HG02642 (cell line): ENCODE results near the gene FOXP4.

ENCODE experiments used
- ATAC-seq: cut with Tn5 transposase; IDR thresholded peaks from one replicate; pipeline ENCODE4 v1.9.1; 2021; ENCODE audit warnings: mild to moderate bottlenecking; ENCODE audit not compliant: unreplicated experiment, poor library complexity

Gene FOXP4

DNA sequence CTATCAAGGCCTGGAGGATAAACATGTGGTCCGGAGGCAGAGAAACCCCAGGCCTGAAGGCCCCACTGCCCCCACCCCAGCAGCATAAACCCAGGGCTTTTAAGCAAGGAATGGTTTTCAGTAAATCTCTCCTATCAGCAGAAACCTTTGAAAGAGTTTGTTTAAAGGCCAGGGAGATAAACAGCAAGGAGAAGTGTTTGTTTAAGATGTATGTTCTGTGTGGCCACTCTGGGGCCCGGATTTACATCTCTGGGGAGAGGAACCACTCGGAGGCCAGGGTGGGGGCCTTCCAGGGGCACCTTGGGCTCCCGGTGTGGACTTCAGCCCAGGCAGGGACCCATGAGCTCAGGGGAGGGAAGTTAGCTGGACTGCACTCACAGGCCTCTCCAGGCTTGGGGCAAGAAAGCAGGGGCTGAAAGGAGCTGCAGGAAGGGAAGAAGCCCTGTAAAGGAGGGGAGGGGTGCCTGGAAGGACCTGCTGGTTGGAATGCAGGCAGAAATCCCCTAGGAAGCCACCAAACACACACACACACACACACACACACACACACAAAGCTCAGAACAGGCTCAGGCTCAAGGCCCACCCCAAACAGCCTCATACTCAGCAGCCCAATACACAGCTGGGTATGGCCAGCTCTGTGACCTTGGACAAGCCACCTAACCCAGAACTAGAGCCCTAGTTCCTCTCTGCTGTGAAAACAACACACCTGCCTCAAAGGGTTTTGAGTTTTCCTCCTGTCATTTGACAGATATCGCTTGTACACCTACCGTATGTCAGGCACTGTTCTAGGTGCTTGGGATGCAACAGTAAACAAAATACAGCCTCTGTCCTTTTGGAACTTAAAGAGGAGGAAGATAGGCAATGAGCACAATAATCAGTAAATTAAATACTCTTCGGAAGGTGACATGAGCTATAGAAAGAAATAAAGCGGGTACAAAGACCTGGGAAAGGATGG is 26.2 kb upstream of the FOXP4 start:
- no peak for ATAC-seq

DNA sequence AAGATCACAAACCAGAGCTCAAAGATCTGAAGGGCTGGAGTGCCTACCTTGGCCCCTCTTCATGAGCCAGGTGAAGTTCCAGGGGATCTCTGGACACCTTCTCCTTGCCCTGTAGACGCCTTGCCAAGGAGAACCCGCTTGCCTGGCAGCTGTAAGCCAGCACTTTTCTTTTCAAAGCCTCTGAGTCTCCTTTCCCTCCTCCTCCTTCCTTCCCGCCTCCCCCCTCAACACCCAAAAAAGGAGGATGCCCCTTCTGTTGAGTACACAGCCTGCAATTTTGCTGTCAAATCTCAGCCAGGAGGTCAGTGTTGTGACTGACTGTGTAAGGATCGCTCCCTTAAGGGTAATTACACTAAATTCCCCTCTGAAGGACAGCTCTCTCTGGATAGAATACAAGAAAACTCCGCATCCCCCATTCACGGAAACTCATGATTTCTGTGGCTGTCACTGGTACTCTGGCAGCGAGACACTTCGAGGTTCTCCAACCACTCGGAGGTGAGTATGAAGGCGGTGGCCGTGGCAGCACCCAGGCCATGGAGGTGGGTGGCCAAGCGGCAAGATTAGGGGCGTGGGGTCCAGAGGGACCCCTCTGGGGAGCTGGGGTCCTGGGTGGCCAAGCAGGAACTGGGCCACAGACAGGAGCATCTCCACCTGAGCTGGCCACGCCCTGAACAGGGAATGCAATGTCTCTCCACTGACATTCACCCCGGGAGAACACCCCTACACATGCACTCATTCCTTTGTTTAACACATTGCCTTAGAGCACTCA is 23.2 kb upstream of the FOXP4 start:
- ATAC-seq: no peak

DNA sequence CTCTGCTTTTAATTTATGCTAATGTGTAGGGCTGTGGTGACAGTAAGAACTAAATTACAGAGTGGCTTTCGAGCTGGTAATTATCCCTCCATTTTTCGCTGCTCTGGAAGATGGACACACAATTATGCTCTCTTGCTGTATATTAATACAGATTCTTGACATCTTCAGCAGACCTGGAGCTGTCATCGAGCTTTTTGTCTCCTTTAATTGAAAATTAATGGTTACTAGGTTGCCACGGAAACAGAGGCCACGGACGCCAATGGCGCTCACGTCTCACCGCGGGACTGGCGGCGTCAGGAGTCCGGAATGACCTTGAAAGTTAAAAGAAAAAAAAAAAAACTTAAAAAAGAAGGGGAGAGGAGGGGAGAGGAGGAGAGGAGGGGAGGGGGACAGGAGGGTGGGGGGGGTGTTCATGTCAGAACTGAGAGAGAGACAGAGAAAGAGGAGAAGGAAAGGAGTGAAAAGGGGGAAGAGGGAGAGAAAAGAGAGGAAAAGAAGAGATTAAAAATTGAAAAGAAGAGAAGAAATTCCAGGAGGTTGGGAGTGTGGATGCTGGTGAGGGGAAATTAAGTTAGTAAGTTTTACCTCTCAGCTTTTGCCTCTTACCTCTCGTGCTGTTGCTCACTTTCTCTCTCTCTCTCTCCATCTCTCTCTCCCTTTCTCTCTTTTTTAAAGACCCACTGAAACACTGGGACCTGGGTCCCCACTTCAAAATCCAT is 22.1 kb upstream of the FOXP4 start:
- ATAC-seq: no peak

DNA sequence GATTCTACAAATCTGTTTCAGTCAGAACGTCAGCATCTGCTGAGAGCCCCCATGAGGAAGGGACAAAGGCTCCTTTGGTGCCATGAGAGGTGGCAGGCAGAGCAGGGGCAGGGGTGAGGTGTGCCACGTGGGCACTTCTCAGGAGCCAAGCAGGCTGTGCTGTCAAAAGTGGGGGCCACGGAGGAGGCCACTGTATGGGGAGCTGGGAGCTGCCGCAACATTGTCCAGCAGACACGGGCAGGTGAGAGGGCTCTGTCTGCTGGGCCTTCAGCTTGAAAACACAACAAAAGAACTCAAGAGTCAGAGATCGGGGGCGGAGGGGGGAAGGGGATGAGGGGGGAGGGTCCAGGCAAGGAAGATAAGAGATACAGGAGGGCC is 21.6 kb upstream of the FOXP4 start:
- ATAC-seq: no peak

DNA sequence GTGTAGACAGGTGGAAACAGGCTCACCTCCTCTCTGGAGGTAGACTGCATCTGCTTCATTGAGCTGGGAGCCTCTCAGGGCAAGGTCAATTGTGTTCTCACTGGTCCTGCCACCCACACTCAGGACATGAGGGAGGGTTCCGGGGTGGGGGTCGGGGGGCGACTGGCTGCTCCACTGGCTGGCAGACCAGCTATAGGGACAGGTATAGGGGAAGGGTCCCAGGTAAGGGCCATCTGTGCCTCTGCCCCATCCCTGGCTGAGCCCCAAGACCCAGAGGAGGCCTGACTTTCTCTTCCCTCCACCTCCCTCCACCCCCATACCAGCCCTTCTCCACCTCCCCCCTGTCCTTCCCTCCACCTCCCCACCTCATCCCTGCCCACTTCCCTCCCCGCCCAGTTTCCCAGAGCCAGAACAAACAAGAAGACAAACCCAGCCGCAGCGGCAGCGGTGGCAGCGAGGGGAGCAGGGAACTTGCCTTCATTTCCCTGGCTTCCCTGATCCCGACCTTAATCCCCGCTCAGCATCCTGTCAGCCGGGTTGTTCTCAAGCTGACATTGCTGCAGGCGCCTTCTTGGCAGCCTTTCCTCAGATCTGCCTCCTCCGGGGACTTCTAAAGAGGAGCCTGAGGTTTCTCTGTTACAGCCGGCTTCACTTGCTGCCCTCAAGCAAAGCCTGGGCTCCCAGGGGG is 18.3 kb upstream of the FOXP4 start:
- ATAC-seq: no peak

DNA sequence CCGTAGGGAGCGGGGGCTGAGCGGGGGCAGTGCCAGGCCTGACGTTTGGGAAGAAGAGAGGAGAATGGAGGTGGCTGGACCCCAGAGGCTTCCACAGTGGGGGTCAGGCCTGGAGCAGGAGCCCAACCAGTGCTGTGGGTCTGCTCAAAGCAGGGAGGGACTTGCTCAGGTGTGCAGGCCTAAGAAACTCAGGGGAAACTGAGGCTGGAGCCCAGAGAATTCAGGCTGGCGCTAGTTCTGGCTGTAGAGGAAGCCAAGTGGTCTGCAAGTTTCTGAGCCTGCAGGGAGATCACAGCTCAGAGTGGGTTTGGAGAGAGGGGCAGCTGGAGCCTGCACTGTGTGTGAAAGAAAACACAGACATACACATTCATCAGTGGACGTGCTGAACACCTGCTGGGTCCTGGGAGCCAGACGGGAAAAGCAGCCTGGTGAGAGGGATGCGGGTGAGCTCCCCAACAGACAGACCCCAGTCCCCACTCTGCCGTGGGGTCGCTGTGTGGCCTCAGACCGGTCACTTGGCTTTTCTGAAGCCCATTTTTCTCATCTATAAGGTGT is 17.7 kb upstream of the FOXP4 start:
- no peak for ATAC-seq

DNA sequence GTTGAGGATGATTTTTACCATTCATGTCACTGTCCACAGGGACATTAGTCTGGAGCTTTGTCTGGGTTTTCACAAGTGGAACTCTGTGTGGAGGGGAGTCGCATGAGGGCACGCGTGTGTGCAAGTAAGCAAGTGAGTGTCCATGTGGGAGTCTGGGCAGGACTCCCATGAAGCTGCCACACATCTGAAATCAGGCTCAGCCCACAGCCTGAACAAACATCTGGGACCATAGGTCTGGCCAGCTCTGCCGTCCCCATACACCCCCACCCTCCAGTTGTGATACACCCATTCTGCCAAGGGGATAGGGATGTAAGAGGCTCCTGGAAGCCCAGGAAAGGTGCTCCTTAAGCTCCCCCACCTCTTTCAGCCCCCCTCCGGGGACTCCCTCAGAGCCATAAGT is 17.1 kb upstream of the FOXP4 start:
- ATAC-seq: no peak

DNA sequence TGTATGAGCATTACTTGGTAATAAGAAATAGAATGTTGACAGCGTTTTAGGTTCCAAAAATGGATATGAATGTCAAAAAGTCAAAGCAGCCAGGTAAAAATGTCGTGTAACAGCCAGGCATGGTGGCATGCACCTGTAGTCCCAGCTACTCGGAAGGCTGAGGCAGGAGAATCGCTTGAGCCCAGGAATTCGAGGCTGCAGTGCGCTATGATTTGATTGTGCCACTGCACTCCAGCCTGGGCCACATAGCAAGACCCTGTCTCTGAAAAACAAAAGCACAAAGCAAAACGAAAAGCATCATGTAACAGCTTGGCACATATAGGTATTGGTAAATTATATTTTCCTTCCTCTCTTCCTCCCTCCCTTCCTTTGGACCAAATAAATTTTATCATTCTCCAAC is 16.2 kb upstream of the FOXP4 start:
- no peak for ATAC-seq

DNA sequence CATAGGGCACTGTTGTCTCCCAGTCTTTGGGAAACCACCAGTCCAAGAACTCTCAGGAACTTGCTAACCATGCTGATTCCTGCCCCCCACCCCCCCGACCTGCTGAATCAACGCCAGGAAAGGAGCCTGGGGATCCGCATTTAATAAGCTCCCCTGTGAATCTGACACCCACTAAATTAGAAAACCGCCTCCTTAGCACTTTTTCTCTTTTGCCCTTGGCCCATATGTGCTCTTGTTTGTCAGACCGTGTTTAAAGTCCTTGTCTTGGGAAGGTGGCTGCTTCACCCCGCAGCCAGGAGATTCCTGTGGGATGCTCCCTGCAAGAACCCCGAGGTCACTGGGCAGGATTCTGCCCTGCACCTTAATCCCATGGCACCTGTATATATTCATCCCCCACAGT is 15.7 kb upstream of the FOXP4 start:
- ATAC-seq: no peak

DNA sequence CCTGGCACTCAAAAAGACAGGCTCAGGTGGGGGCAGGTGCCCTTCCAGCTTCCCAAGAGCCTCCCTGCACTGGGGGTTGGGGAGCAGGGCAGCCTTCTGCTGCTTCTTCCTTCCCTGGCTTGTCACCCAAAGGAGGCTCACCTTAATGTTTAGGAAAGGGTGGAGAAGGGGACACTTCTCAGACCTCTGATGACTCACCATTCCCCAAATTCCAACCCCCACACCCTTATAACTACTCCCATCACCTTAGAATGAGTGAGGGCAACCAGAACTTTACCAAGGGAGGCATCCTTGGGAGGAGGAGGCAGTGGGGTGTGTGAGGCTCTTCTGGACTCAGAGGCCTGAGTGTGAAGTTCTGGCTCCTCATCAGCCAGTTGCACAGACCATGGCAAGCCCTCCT is 15.2 kb upstream of the FOXP4 start:
- no peak for ATAC-seq

DNA sequence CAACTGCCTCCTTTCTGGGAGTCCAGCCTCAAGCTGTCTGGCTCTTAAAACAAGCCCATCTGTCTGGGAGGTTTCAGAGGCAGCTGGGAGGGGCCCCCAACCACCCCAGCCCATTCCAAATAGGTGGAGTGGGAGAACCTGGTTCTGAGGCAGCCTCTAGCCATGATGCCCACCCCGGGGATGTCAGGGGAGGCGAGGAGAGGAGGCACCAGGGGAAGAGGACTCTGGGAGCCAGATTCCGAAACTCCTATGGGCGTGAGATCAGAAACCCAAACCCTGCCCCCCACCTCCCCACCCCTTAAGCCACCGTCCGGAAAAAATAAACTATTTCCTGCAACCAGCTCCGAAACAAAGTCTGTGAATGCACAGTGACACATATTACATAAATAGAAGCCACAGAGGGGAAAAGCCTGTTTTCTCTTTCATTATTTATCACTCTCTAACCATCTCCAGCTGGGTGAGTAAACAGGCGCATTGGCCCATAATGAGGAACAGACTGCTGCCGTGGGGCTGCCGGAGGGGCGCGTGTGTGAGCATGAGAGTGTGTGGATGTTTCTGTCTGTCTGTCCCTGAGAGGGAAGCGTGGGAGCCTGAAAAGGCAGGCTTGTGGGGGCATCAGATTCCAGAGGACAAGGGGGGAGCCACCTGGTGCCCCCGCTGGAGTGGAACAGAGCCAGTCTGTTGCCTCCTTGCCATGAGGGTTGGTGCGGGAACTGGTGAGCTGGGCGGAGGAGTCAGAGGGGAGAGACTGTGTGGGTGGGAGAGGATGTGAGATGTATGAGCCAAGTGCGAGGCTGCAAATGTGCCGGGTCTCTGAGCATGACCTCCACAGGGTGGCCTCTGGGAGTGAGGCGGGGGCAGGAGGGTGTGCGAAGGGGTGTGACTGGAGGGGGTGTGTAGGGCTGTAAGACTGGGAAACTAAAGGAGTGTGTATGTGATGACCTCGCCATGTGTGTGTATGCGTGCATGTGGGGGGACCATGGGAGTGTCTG is 14.3 kb upstream of the FOXP4 start:
- peak; percentile 85 for ATAC-seq

DNA sequence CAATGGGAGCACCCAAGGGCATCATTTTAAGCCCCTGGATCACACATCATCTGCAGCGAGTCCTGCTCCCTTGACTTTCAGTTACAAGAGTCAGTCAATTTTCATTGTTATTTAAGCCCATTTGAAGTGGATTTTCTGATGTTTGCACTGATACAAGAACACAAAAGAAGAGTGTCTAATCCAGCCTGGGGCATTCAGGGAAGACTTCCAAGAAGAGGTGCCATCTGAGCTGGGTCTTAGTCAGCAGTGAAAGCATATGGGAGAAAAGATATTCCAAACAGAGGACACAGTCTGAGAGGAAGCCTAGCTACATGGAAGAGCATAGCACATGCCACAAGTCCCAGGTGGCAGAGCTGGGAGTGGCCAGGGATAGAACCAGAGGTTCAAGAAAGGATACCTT is 10.4 kb upstream of the FOXP4 start:
- ATAC-seq: no peak

DNA sequence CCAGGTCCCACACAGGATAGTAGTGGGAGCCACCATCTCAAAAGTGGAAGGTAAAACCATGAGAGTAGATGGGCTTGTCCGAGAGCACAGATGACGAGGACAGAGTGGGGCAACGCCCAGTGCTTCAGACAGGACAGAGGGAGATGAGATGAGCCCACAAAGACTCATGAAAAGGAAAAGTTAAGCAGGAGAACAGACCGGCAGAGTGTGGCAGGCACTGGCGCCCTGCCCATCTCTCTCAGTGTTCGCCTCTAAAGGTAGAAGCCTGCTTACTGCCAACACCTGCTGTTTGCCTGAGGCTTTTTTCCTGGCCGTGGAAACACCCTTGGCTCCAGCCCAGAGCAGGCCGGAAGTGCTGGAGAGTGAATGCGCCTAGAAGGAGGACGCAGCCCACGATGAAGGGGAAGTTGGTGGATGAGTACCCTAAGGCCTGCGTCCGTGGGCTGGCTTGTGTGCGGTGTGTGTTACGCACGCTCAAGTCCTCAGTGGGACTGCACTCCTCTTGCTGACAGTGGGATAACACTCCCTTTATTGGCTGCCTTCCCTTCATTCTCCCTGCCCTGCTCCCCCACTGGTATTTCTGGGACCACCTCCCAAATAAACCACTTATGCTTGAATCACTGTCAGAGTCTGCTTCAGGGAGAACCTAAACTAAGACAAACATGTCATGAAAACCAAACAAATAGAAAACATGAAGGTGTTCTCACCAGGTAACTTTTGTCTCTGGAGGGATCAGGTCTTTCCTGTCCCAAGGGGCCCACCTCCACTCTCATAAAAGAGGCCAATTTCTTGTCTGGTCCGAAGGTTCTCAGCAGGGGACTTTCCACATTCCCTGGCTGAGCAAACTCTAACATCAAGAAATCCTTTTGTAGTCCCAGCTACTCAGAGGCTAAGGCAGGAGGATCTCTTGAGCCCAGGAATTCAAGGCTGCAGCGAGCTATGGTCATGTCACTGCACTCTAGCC is 9.1 kb upstream of the FOXP4 start:
- no peak for ATAC-seq

DNA sequence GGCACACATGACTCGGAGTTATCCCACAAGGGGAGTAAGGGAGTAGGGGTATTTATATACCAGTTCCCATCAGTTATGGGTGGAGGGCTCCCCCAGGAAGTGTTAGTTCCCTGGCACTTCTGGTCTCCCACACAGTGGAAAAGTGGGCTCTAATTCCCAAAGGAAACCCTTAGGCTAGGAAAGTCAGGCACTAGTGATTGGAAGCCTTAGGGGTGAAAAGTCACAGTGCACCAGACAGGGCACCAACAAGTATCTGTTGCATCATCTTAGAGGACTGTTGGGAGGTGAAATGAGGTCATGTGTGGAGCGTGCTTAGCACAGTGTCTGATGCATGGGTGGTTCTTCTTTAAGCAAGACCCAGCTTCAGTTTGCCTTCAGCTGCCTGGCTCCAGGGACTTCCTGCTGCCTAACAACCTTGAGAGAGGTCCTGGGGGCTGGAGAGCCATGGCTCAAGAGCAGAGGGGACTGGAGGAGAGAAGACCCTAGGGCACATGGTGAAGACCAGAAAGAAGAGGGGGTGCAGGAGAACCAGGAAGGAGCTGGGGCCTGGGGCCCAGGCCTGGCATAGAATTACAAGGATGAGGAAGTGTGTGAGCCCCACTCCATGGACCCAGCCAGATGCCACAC is 7.5 kb upstream of the FOXP4 start:
- ATAC-seq: no peak

DNA sequence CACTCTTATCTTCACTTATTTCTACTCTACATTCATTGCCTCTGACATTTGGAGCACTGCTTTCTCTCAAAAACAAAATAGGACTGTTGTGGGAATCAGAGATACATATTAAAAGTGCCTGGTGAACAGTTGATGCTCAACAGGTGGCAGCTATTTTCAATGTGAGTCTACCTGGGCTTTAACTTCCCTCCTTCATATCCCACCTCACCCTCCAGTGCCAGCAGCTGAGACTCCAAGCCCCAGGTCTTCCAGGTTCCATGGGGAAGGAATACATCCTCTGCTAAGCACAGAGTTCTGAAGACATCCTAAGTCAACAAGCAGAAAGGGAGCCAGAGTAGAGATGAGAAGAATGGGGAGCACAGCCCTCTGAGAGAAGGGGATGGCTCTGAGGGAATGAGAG is 7.0 kb upstream of the FOXP4 start:
- ATAC-seq: no peak

DNA sequence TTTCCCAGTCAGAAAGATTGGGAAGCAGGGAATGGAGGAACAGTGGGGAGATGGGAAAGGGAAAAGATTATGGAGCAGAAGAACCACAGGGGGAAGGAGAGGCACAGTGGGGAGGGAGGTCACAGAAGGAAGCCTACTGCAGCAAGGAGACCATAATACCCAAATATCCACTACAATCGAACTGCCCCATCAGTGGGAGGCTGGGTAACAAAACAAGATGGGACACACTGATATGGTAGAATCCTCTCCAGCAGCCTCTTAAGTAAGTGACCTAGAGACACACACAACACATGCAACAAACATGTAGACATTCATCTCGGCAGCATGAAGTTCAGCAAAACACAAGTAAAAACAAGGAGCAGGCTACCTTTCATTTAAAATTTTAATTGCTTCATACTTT is 4.8 kb upstream of the FOXP4 start:
- ATAC-seq: no peak

DNA sequence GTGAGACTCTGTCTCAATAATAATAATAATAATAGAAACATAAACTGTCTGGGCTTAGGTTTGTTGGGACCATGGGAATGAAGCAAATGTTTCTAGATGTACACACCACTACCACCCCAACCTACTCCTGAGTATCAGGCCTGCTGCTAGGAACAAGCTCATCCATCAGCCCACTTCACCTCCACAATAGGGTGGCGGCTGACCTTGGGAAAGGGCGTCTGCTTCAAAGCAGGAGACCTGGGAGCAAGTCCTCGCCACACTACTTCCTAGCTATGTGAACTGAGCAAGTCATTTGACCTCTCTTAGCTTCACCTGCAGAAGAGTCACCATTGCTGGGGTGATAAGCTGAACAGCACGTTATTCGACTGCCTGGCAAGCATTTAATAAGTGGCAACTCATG is 3.1 kb upstream of the FOXP4 start:
- no peak for ATAC-seq
